ENCODE results near the gene NHS. TPM values are rescaled to one million over a fixed set of nuclear protein-coding genes. Genes with fewer than 3 reads are reported as not detected.
"Not testable (repeated sequence)": the region's sequence is repeated elsewhere in the genome, so short reads cannot be mapped to it uniquely, and the experiment has no call there.

NHS gene
- polyA plus RNA-seq, 2 donors = 0.78 to 1.7 TPM

DNA sequence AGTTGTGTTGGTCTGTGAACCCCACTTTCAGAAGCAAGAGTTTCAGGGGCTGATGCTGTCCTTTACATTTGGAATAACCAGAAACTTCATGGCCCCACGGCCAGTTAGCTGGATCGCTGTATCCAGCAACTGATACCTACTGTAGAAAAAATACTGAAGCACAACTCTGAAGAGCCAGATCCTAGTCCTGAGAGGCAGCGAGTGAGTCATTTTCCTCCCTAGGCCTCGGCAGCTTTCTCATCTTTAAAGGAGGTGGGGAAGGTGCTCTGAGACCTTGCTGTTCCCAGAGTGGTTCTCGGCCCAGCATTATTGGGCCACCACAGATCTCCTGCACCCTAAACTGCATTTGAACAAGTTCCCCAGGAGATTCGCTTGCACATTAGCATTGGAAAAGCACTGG, 63.2 kb downstream of the NHS start:
- H3K4me3 ChIP-seq (ENCODE audit: low read depth in 1 of 2, low read length in 2 of 2) = no peak overlapping the region
- 81 to 89% methylated on average over 6 of the region's 6 CpGs for WGBS, 2 donors
- no peak overlapping the region for H3K27ac ChIP-seq (ENCODE audit: low read depth in 2 of 2, low read length in 1 of 2)
- H3K9me3 ChIP-seq (ENCODE audit: control insufficient read depth in 2 of 2, insufficient read depth in 1 of 2, low read depth in 1 of 2, low read length in 1 of 2) = no peaks in the 10 kb centered on the region
- no peaks in the 10 kb centered on the region for H3K4me1 ChIP-seq (ENCODE audit: control insufficient read depth in 2 of 2, insufficient read depth in 2 of 2, low read length in 1 of 2)
- no peaks in the 10 kb centered on the region for H3K36me3 ChIP-seq (ENCODE audit: control insufficient read depth in 2 of 2, insufficient read depth in 2 of 2, low read length in 1 of 2)
- H3K27me3 ChIP-seq (ENCODE audit: control insufficient read depth in 1 of 2, insufficient read depth in 2 of 2, low read length in 2 of 2) = no peaks in the 10 kb centered on the region

DNA sequence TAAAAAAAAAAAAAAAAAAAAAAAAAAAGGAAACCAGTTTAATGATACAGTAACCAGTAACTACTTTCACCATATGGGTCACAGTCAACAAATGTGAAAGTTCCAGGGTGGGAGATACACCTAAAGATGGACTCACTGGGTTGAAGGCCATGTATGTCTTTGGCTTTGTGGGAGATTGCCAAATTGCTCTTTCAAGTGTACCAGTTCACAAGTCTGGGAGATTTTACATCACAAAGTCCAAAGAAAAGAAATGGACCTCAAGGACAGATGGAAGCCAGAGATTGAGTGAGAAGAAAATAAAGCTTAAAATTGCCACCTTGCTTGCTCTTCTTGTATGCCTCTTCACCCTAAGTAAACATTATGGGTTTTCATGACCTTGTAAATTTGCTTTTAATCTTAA, 65.3 kb downstream of the NHS start:
- Histone ChIP-seq H3K9me3 (ENCODE audit: control insufficient read depth in 2 of 2, insufficient read depth in 1 of 2, low read depth in 1 of 2, low read length in 1 of 2) (no peaks in the 10 kb centered on the region), H3K27ac (ENCODE audit: low read depth in 2 of 2, low read length in 1 of 2) (no peak overlapping the region), H3K27me3 (ENCODE audit: control insufficient read depth in 1 of 2, insufficient read depth in 2 of 2, low read length in 2 of 2) (no peaks in the 10 kb centered on the region), H3K4me3 (ENCODE audit: low read depth in 1 of 2, low read length in 2 of 2) (no peak overlapping the region), H3K36me3 (ENCODE audit: control insufficient read depth in 2 of 2, insufficient read depth in 2 of 2, low read length in 1 of 2) (no peaks in the 10 kb centered on the region), H3K4me1 (ENCODE audit: control insufficient read depth in 2 of 2, insufficient read depth in 2 of 2, low read length in 1 of 2) (no peaks in the 10 kb centered on the region)

DNA sequence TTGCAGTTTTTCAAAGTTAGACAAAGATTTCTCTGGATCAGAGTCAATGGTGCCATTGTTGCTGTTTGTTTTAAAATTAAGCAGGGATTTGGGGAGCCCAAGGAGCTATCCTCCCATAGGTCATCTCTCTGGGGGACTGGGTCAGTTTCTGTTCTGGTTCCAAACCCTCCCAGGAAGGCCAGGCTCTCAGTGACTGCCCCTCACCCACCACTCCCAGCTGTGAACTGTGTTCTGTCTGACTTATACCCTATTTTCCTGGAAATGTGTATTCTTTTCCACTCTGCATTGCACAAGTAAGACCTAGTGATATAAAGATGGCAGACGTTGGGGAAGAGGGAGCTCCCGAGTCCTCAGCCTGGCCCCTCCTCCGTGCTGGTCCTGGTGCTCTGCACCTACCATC, 65.8 kb downstream of the NHS start:
- no peaks in the 10 kb centered on the region for H3K27me3 ChIP-seq (ENCODE audit: control insufficient read depth in 1 of 2, insufficient read depth in 2 of 2, low read length in 2 of 2)
- H3K4me1 ChIP-seq (ENCODE audit: control insufficient read depth in 2 of 2, insufficient read depth in 2 of 2, low read length in 1 of 2) = no peaks in the 10 kb centered on the region
- H3K4me3 ChIP-seq (ENCODE audit: low read depth in 1 of 2, low read length in 2 of 2) = no peak overlapping the region
- no peaks in the 10 kb centered on the region for H3K9me3 ChIP-seq (ENCODE audit: control insufficient read depth in 2 of 2, insufficient read depth in 1 of 2, low read depth in 1 of 2, low read length in 1 of 2)
- H3K27ac ChIP-seq (ENCODE audit: low read depth in 2 of 2, low read length in 1 of 2) = no peak overlapping the region
- no peaks in the 10 kb centered on the region for H3K36me3 ChIP-seq (ENCODE audit: control insufficient read depth in 2 of 2, insufficient read depth in 2 of 2, low read length in 1 of 2)
- 78 to 83% methylated on average over 3 of the region's 3 CpGs for WGBS, 2 donors

DNA sequence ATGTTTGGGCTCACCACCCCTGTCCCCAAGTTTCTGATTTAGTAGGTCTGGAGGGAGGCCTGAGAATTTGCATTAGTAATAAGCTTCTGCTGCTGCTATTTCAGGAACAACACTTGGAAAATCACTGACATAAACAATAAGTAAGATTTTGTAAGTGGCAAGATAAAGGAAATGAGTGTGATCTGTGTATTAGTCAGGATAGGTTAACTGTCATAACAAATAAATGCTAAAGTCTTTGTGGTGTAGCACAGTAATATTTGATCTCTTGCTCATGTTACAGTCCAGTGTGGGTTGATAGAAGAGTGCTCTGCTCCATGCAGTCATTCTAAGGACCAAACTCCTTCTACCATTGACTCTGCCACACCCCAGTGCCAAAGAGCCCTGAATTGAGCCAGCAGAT, 67.0 kb downstream of the NHS start:
- H3K9me3 ChIP-seq (ENCODE audit: control insufficient read depth in 2 of 2, insufficient read depth in 1 of 2, low read depth in 1 of 2, low read length in 1 of 2) = no peaks in the 10 kb centered on the region
- H3K4me1 ChIP-seq (ENCODE audit: control insufficient read depth in 2 of 2, insufficient read depth in 2 of 2, low read length in 1 of 2) = no peaks in the 10 kb centered on the region
- no peaks in the 10 kb centered on the region for H3K36me3 ChIP-seq (ENCODE audit: control insufficient read depth in 2 of 2, insufficient read depth in 2 of 2, low read length in 1 of 2)
- H3K27ac ChIP-seq (ENCODE audit: low read depth in 2 of 2, low read length in 1 of 2) = no peak overlapping the region
- H3K4me3 ChIP-seq (ENCODE audit: low read depth in 1 of 2, low read length in 2 of 2) = no peak overlapping the region
- H3K27me3 ChIP-seq (ENCODE audit: control insufficient read depth in 1 of 2, insufficient read depth in 2 of 2, low read length in 2 of 2) = no peaks in the 10 kb centered on the region

DNA sequence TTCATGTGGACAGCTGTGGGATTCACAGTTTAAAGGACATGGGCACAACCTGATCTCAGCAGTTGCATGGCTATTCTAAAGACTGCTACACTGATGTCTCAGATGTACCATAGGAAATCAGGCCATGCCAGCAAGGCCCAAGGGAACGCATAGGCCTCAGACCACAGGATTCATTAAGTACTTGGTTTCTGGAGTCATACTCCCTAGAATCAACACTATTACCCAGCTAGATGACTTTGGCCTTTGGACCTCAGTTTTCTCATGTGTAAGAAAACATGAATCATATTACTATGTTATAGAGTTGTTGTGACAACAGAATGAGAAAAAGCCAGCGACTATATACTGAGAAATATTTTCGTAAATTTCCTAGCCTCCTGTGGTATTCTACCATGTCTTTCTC, 67.9 kb downstream of the NHS start:
- Histone ChIP-seq H3K9me3 (ENCODE audit: control insufficient read depth in 2 of 2, insufficient read depth in 1 of 2, low read depth in 1 of 2, low read length in 1 of 2) (no peaks in the 10 kb centered on the region), H3K4me1 (ENCODE audit: control insufficient read depth in 2 of 2, insufficient read depth in 2 of 2, low read length in 1 of 2) (no peaks in the 10 kb centered on the region), H3K4me3 (ENCODE audit: low read depth in 1 of 2, low read length in 2 of 2) (no peak overlapping the region), H3K27me3 (ENCODE audit: control insufficient read depth in 1 of 2, insufficient read depth in 2 of 2, low read length in 2 of 2) (no peaks in the 10 kb centered on the region), H3K36me3 (ENCODE audit: control insufficient read depth in 2 of 2, insufficient read depth in 2 of 2, low read length in 1 of 2) (no peaks in the 10 kb centered on the region), H3K27ac (ENCODE audit: low read depth in 2 of 2, low read length in 1 of 2) (no peak overlapping the region)
- 86 to 94% methylated on average over 3 of the region's 3 CpGs for WGBS, 2 donors

DNA sequence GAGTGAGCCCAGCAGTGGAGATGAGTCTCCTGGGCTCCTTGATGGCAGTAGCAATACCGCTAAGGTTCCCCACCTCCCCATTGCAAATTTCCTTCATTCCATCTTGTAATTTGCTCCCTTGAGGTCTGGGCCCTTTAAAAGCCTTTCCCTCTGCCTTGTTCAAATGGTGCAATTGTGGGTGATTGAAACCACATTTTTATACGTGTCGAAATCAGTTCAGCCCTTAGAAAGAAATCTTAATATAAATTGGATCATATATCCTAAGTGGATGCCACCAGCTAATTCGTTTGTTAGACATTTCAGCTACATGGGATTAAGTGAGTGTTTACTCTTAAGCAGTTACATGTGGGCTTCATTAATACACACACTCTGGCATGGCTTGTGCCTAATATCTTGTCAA, 68.6 kb downstream of the NHS start:
- WGBS, 2 donors = 60 to 67% methylated on average over 4 of the region's 4 CpGs
- Histone ChIP-seq H3K4me1 (ENCODE audit: control insufficient read depth in 2 of 2, insufficient read depth in 2 of 2, low read length in 1 of 2) (no peaks in the 10 kb centered on the region), H3K27ac (ENCODE audit: low read depth in 2 of 2, low read length in 1 of 2) (no peak overlapping the region), H3K4me3 (ENCODE audit: low read depth in 1 of 2, low read length in 2 of 2) (no peak overlapping the region), H3K9me3 (ENCODE audit: control insufficient read depth in 2 of 2, insufficient read depth in 1 of 2, low read depth in 1 of 2, low read length in 1 of 2) (no peaks in the 10 kb centered on the region), H3K27me3 (ENCODE audit: control insufficient read depth in 1 of 2, insufficient read depth in 2 of 2, low read length in 2 of 2) (no peaks in the 10 kb centered on the region), H3K36me3 (ENCODE audit: control insufficient read depth in 2 of 2, insufficient read depth in 2 of 2, low read length in 1 of 2) (no peaks in the 10 kb centered on the region)

DNA sequence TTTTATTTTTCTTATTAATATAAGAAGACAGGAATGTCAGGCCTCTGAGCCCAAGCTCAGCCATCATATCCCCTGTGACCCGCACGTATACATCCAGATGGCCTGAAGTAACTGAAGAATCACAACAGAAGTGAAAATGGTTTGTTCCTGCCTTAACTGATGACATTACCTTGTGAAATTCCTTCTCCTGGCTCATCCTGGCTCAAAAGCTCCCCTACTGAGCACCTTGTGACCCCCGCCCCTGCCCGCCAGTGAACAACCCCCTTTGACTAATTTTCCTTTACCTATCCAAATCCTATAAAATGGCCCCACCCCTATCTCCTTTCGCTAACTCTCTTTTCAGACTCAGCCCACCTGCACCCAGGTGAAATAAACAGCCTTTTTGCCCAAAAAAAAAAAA, 71.3 kb downstream of the NHS start:
- not testable (repeated sequence) for H3K4me1 ChIP-seq (ENCODE audit: control insufficient read depth in 2 of 2, insufficient read depth in 2 of 2, low read length in 1 of 2); H3K27ac ChIP-seq (ENCODE audit: low read depth in 2 of 2, low read length in 1 of 2); H3K36me3 ChIP-seq (ENCODE audit: control insufficient read depth in 2 of 2, insufficient read depth in 2 of 2, low read length in 1 of 2); H3K27me3 ChIP-seq (ENCODE audit: control insufficient read depth in 1 of 2, insufficient read depth in 2 of 2, low read length in 2 of 2); H3K4me3 ChIP-seq (ENCODE audit: low read depth in 1 of 2, low read length in 2 of 2); H3K9me3 ChIP-seq (ENCODE audit: control insufficient read depth in 2 of 2, insufficient read depth in 1 of 2, low read depth in 1 of 2, low read length in 1 of 2)
- 82 to 96% methylated on average over 5 of the region's 5 CpGs for WGBS, 2 donors

DNA sequence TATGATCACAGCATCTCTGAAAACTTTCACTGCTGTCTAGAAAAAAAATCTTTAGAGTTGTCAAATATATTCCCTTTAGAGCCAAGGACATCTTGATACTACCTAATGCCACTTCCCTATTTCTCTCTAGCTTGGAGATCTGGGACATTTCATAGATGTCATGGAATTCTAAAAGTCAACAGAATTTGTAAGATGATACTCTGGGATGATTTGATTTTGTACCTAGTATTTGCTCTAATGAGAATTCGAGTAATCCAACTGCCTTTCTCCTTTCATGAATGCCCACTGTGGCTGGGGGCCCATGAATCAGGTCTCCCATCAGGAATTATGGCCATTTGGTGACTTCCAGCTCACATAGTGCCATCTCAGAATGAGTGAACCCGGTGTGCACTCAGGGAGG, 73.2 kb downstream of the NHS start:
- Histone ChIP-seq H3K4me1 (ENCODE audit: control insufficient read depth in 2 of 2, insufficient read depth in 2 of 2, low read length in 1 of 2) (no peaks in the 10 kb centered on the region), H3K27ac (ENCODE audit: low read depth in 2 of 2, low read length in 1 of 2) (no peak overlapping the region), H3K27me3 (ENCODE audit: control insufficient read depth in 1 of 2, insufficient read depth in 2 of 2, low read length in 2 of 2) (no peaks in the 10 kb centered on the region), H3K36me3 (ENCODE audit: control insufficient read depth in 2 of 2, insufficient read depth in 2 of 2, low read length in 1 of 2) (no peaks in the 10 kb centered on the region), H3K9me3 (ENCODE audit: control insufficient read depth in 2 of 2, insufficient read depth in 1 of 2, low read depth in 1 of 2, low read length in 1 of 2) (no peaks in the 10 kb centered on the region), H3K4me3 (ENCODE audit: low read depth in 1 of 2, low read length in 2 of 2) (no peak overlapping the region)
- WGBS, 2 donors = 54 to 78% methylated on average over 2 of the region's 2 CpGs

DNA sequence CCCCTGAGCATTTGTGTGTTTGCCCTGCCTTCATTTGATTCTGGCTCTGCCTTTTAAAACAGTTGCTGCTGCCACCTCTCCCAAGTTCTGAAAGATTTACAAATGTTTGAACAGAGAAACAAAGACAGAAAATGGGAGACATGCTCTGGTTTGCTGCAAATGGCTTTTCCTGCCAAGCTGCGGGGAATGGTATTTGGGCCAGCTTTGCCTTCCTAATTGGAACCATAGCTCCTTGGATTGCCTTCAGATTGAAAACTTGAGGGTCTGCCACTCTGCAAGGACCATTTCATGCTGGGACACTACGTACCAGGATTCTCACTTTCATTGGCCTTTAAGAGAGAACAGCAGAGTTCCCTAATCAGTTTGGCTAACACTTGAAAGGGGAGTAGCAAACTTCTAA, 74.9 kb downstream of the NHS start:
- Histone ChIP-seq H3K4me3 (ENCODE audit: low read depth in 1 of 2, low read length in 2 of 2) (no peak overlapping the region), H3K9me3 (ENCODE audit: control insufficient read depth in 2 of 2, insufficient read depth in 1 of 2, low read depth in 1 of 2, low read length in 1 of 2) (no peaks in the 10 kb centered on the region), H3K27ac (ENCODE audit: low read depth in 2 of 2, low read length in 1 of 2) (no peak overlapping the region), H3K36me3 (ENCODE audit: control insufficient read depth in 2 of 2, insufficient read depth in 2 of 2, low read length in 1 of 2) (no peaks in the 10 kb centered on the region), H3K27me3 (ENCODE audit: control insufficient read depth in 1 of 2, insufficient read depth in 2 of 2, low read length in 2 of 2) (no peaks in the 10 kb centered on the region), H3K4me1 (ENCODE audit: control insufficient read depth in 2 of 2, insufficient read depth in 2 of 2, low read length in 1 of 2) (no peaks in the 10 kb centered on the region)
- WGBS, 2 donors = 67 to 79% methylated on average over 2 of the region's 2 CpGs

DNA sequence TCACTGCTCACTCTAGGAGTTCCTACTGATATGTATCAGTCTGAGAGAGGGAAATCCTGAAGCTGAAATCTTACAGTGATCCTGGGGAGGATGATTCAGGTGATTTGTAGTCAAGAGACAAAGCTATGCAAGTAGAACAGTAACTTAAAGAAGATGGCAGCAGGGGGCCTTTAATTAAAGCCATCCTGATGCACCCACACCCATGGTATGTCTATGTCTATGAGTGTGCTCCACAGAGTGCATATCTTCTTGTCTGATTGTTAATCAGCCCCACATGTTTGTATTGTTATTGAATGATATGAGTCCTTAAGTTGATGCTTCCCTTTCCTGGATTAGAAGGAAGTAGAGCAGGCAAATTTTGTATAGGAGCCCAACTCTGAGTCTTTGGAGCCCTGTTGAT, 78.8 kb downstream of the NHS start:
- Histone ChIP-seq H3K27ac (ENCODE audit: low read depth in 2 of 2, low read length in 1 of 2) (no peak overlapping the region), H3K4me1 (ENCODE audit: control insufficient read depth in 2 of 2, insufficient read depth in 2 of 2, low read length in 1 of 2) (no peaks in the 10 kb centered on the region)

More for the DNA sequence above, 78.8 kb downstream of the NHS start:
- Histone ChIP-seq H3K27me3 (ENCODE audit: control insufficient read depth in 1 of 2, insufficient read depth in 2 of 2, low read length in 2 of 2) (no peaks in the 10 kb centered on the region), H3K4me3 (ENCODE audit: low read depth in 1 of 2, low read length in 2 of 2) (no peak overlapping the region), H3K9me3 (ENCODE audit: control insufficient read depth in 2 of 2, insufficient read depth in 1 of 2, low read depth in 1 of 2, low read length in 1 of 2) (no peaks in the 10 kb centered on the region), H3K36me3 (ENCODE audit: control insufficient read depth in 2 of 2, insufficient read depth in 2 of 2, low read length in 1 of 2) (no peaks in the 10 kb centered on the region)
